Duodenal mucosa (tissue), 2 donors: ENCODE results near the gene ELP1.
A peak's percentile ranks its signal among the peaks of the same experiment; 100 is the strongest.

Experiments used
- H3K27ac ChIP-seq: one replicate; pipeline ENCODE4 v1.7.0; 2013; ENCODE audit warnings: low read depth, low read length
- H3K27me3 ChIP-seq, 2 donors: one replicate each; pipeline ENCODE4 v1.7.0; 2013; ENCODE audit warnings: low read length in 2 of 2, control low read depth in 1 of 2; ENCODE audit not compliant: insufficient read depth in 2 of 2, control insufficient read depth in 1 of 2
- H3K36me3 ChIP-seq, 2 donors: one replicate each; pipeline ENCODE4 v1.7.0; 2013; ENCODE audit warnings: low read length in 2 of 2, control low read depth in 1 of 2; ENCODE audit not compliant: insufficient read depth in 2 of 2, control insufficient read depth in 1 of 2
- H3K4me1 ChIP-seq, 2 donors: one replicate each; pipeline ENCODE4 v1.7.0; 2013; ENCODE audit warnings: low read length in 2 of 2, control low read depth in 1 of 2; ENCODE audit not compliant: insufficient read depth in 2 of 2, control insufficient read depth in 1 of 2
- H3K4me3 ChIP-seq, 2 donors: one replicate each; pipeline ENCODE4 v1.7.0; 2013; ENCODE audit warnings: low read length in 2 of 2, low read depth in 1 of 2
- H3K9ac ChIP-seq, 2 donors: one replicate each; pipeline ENCODE4 v1.7.0; 2013; ENCODE audit warnings: low read length in 2 of 2, low read depth in 1 of 2
- H3K9me3 ChIP-seq, 2 donors: one replicate each; pipeline ENCODE4 v1.7.0; 2013; ENCODE audit warnings: low read length in 2 of 2, control low read depth in 1 of 2; ENCODE audit not compliant: control insufficient read depth in 1 of 2

ELP1 gene

GRCh38 chr9:108960331-108960730 lies 26.4 kb upstream of the ELP1 start:
- H3K4me1 ChIP-seq, result no peaks in the 10 kb centered on the region
- H3K9ac ChIP-seq, result no peak overlapping the region
- no peak overlapping the region for H3K27ac ChIP-seq
- no peaks in the 10 kb centered on the region for H3K27me3 ChIP-seq
- no peak overlapping the region for H3K4me3 ChIP-seq
- H3K9me3 ChIP-seq, result no peaks in the 10 kb centered on the region
- no peaks in the 10 kb centered on the region for H3K36me3 ChIP-seq

- Histone ChIP-seq H3K27ac (no peak overlapping the region), H3K4me3 (no peak overlapping the region), H3K9me3 (no peaks in the 10 kb centered on the region), H3K4me1 (no peaks in the 10 kb centered on the region), H3K36me3 (no peaks in the 10 kb centered on the region), H3K9ac (no peak overlapping the region), H3K27me3 (no peaks in the 10 kb centered on the region)
Measured at GRCh38 chr9:108956631-108957026, 22.7 kb upstream of the ELP1 start.

- H3K27me3 ChIP-seq, result no peaks in the 10 kb centered on the region
- no peak overlapping the region for H3K4me3 ChIP-seq
- no peaks in the 10 kb centered on the region for H3K9me3 ChIP-seq
- no peaks in the 10 kb centered on the region for H3K4me1 ChIP-seq
- no peaks in the 10 kb centered on the region for H3K36me3 ChIP-seq
- no peak overlapping the region for H3K9ac ChIP-seq
- H3K27ac ChIP-seq, result no peak overlapping the region
Measured at GRCh38 chr9:108956022-108956630, 22.2 kb upstream of the ELP1 start.

- Histone ChIP-seq H3K9me3 (no peaks in the 10 kb centered on the region), H3K4me3 (no peak overlapping the region), H3K9ac (no peak overlapping the region), H3K4me1 (no peaks in the 10 kb centered on the region), H3K36me3 (no peaks in the 10 kb centered on the region), H3K27ac (no peak overlapping the region), H3K27me3 (no peaks in the 10 kb centered on the region)
Measured at GRCh38 chr9:108953983-108954574, 20.2 kb upstream of the ELP1 start.

DNA sequence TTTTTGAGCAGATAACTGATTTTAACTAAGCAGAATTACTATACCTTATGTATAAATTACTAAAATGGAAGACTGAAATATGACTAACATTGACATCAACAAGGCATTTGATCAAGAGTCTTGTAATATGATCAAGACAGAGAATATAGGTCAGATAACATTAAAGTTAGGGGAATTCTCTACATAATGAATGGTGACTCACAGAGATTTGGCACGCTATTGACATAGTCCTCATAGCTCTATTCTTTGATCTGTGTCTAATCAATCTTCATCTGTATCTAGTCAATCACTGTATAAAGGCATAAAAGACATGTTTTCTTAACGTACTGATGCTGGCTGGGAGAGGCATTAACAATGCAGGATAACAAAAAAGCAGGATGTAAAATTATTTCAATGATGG lies 17.7 kb upstream of the ELP1 start:
- H3K27ac ChIP-seq, result no peak overlapping the region
- H3K27me3 ChIP-seq, result no peaks in the 10 kb centered on the region
- H3K9me3 ChIP-seq, result no peaks in the 10 kb centered on the region
- H3K9ac ChIP-seq, result no peak overlapping the region
- no peak overlapping the region for H3K4me3 ChIP-seq
- H3K4me1 ChIP-seq, result no peaks in the 10 kb centered on the region
- no peaks in the 10 kb centered on the region for H3K36me3 ChIP-seq

GRCh38 chr9:108950168-108950567 lies 16.2 kb upstream of the ELP1 start:
- Histone ChIP-seq H3K9me3 (no peaks in the 10 kb centered on the region), H3K27ac (no peak overlapping the region), H3K4me1 (no peaks in the 10 kb centered on the region), H3K9ac (no peak overlapping the region), H3K36me3 (no peaks in the 10 kb centered on the region), H3K27me3 (no peaks in the 10 kb centered on the region), H3K4me3 (no peak overlapping the region)

GRCh38 chr9:108939975-108940374 lies 6.1 kb upstream of the ELP1 start:
- H3K9me3 ChIP-seq, result no peaks in the 10 kb centered on the region
- H3K36me3 ChIP-seq, result peaks cover 9 to 14% of the 10 kb centered on the region in 2 donors
- H3K4me1 ChIP-seq, result peaks cover 3 to 5% of the 10 kb centered on the region in 2 donors
- no peak overlapping the region for H3K27ac ChIP-seq
- no peak overlapping the region for H3K9ac ChIP-seq
- no peak overlapping the region for H3K4me3 ChIP-seq
- H3K27me3 ChIP-seq, result no peaks in the 10 kb centered on the region

DNA sequence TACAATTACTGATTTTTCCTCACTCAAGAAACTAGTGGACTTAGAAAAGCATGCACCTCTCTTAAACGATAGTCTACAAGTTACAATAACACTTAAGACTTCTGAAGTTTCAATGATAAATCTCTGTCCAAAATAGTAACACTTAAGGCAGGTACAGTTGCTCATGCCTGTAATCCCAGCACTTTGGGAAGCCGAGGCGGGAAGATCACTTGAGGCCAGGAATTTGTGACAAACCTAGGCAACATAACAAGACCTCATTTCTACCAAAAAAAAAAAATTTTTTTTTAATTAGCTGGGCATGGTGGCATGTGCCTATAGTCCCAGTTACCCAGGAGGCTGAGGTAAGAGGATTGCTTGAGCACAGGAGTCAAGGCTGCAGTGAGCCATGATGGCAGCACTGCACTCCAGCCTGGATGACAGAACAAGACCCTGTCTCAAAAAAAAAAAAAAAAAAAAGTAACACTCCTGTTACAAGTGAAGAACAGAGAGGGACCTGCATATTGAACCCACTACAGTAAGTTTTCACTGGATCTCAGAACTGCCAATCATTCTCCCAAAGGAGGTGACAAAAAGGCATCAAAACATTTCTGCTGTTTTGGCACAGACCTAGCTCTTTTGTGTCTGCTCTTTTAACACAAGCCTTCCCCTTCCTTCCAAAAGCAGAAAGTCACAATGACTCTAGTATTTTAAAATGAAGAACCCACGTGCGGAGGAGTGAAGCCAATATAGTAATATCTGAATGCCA lies 3.8 kb upstream of the ELP1 start:
- Histone ChIP-seq H3K27ac (no peak overlapping the region), H3K4me1 (peaks cover 10 to 12% of the 10 kb centered on the region in 2 donors), H3K27me3 (no peaks in the 10 kb centered on the region), H3K4me3 (no peak overlapping the region), H3K9me3 (no peaks in the 10 kb centered on the region), H3K36me3 (peaks cover 9 to 14% of the 10 kb centered on the region in 2 donors), H3K9ac (no peak overlapping the region)

GRCh38 chr9:108934323-108934893 lies 484 bp upstream of the ELP1 start, which contains the start of gene ABITRAM:
Gene ABITRAM (plus strand): TSS chr9:108934400. CDS start chr9:108934487, 87 bp downstream.
- H3K9ac ChIP-seq, result peak within 1 kb of the TSS; percentile 77 to 86
- H3K4me1 ChIP-seq, result peaks cover 12 to 16% of the 10 kb centered on the region in 2 donors
- peak within 1 kb of the TSS; percentile 93 to 100 for H3K4me3 ChIP-seq
- peak within 1 kb of the TSS; percentile 90 for H3K27ac ChIP-seq
- H3K9me3 ChIP-seq, result no peaks in the 10 kb centered on the region
- peaks cover 1 to 2% of the 10 kb centered on the region in 2 donors for H3K36me3 ChIP-seq
- H3K27me3 ChIP-seq, result no peaks in the 10 kb centered on the region

GRCh38 chr9:108933231-108933717 lies 650 bp downstream of the ELP1 start:
- peak overlapping the region; percentile 77 to 86 for H3K9ac ChIP-seq
- H3K4me1 ChIP-seq, result peaks cover 12 to 16% of the 10 kb centered on the region in 2 donors
- H3K4me3 ChIP-seq, result peak overlapping the region; percentile 93 to 100

More at GRCh38 chr9:108933231-108933717, 650 bp downstream of the ELP1 start:
- H3K27ac ChIP-seq, result peak overlapping the region; percentile 90
- peaks cover 9% of the 10 kb centered on the region in 2 donors for H3K36me3 ChIP-seq
- H3K27me3 ChIP-seq, result no peaks in the 10 kb centered on the region
- H3K9me3 ChIP-seq, result no peaks in the 10 kb centered on the region
